Type B pancreatic cell (in vitro differentiated cells): ENCODE measurements around the gene SLC34A1. TPM values are rescaled to one million over a fixed set of nuclear protein-coding genes. Genes with fewer than 3 reads are reported as not detected.

ENCODE experiments used
- DNase-seq: peaks from one replicate; pipeline ENCODE4 v3.0.0; 2021; ENCODE audit warnings: mixed read lengths; ENCODE audit not compliant: unreplicated experiment; ENCODE audit errors: extremely low spot score
- H3K27ac Mint-ChIP-seq: 2 replicates; pipeline ENCODE4 v1.8.0; 2021; ENCODE audit warnings: mild to moderate bottlenecking, mixed read lengths
- H3K27me3 Mint-ChIP-seq: 2 replicates; pipeline ENCODE4 v1.8.0; 2021; ENCODE audit warnings: mixed read lengths
- H3K36me3 Mint-ChIP-seq: 2 replicates; pipeline ENCODE4 v1.8.0; 2021; ENCODE audit warnings: mixed read lengths
- H3K4me1 Mint-ChIP-seq: one replicate; pipeline ENCODE4 v1.8.0; 2021; ENCODE audit warnings: mixed read lengths; ENCODE audit not compliant: unreplicated experiment
- H3K4me3 Mint-ChIP-seq: 2 replicates; pipeline ENCODE4 v1.8.0; 2021; ENCODE audit warnings: mild to moderate bottlenecking, mixed read lengths
- H3K9me3 Mint-ChIP-seq: 2 replicates; pipeline ENCODE4 v1.8.0; 2021; ENCODE audit warnings: mixed read lengths
- total RNA-seq: library from RNA; stranded (reverse); gene quantifications from 2 replicates; pipeline ENCODE4 v1.2.1, GENCODE V29; 2021; ENCODE audit warnings: low replicate concordance
- TF ChIP-seq, protein P1 (sequence below): fragments of 200-600 bp; sonication (generic); conservative IDR thresholded peaks from 2 replicates; pipeline ENCODE4 v1.5.0; 2021; ENCODE audit warnings: antibody characterized with exemption, mild to moderate bottlenecking

SLC34A1 gene
- total RNA-seq, 1 donor from 2014 or later, result 0.22 TPM

DNA sequence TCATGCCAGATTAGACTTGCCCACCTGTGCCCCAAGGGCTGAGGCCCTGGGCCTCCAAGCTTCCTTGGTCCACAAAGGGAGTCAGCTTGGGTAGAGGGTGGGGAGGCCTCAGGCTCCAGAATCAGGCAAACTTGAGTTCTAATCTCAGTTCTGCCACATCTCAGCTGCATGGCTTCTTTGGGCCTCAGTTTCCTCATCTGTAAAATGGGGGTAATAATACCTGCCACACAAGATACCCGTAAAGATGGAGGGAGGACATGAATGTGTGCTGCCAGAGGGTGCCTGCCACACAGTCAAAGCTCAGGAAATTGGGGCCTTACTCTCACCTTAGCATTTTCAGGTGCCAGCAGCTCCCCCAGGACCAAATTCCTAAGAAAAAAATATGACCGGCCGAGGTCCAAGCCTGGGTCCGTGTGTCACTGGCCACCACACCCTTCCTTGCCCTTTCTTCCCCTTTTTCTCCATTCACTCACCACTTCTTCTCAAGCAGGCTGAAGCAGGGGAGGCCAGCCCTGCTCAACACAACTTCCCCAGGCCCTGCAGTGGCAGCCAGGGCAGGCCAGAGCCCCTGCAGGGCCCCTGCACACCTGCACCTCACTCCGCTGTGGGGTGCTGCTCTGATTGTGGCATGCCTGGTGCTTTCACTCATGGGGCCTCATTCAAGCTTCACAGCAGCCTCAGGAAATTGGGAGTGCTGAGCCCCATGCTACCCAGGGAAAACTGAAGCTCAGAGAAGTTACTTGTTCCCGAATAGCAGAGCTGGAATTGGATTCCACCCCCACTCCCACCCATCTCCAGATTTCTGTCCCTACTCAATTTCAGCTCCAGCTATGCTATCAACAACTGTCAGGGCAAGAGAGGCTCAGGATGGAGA is 22.6 kb upstream of the SLC34A1 start:
- peaks cover 23% of the 10 kb centered on the region for H3K27me3 Mint-ChIP-seq
- H3K4me1 Mint-ChIP-seq, result peaks cover 15% of the 10 kb centered on the region
- no peaks in the 10 kb centered on the region for H3K9me3 Mint-ChIP-seq
- TF ChIP-seq, protein P1, sequence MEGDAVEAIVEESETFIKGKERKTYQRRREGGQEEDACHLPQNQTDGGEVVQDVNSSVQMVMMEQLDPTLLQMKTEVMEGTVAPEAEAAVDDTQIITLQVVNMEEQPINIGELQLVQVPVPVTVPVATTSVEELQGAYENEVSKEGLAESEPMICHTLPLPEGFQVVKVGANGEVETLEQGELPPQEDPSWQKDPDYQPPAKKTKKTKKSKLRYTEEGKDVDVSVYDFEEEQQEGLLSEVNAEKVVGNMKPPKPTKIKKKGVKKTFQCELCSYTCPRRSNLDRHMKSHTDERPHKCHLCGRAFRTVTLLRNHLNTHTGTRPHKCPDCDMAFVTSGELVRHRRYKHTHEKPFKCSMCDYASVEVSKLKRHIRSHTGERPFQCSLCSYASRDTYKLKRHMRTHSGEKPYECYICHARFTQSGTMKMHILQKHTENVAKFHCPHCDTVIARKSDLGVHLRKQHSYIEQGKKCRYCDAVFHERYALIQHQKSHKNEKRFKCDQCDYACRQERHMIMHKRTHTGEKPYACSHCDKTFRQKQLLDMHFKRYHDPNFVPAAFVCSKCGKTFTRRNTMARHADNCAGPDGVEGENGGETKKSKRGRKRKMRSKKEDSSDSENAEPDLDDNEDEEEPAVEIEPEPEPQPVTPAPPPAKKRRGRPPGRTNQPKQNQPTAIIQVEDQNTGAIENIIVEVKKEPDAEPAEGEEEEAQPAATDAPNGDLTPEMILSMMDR, result no peak
- H3K4me3 Mint-ChIP-seq, result peak overlapping the region; percentile 81
- peak overlapping the region; percentile 51 for H3K27ac Mint-ChIP-seq
- DNase-seq, result no peak
- H3K36me3 Mint-ChIP-seq, result no peaks in the 10 kb centered on the region

DNA sequence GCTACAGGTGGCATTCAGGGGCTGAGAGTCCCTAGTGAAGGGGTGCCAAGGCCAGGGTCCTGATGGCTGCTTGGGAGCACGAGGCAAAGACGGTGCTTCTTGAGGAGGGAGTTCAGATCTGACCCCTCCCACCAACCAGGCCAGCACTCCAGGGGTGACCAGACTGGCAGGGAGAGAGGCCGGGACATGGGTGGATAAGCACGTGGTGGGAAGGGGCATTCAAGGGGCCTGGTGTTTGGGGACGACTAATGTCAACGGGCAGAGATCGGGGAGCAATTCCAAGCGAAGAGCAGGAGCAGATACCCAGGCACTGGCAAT is 22.0 kb upstream of the SLC34A1 start:
- no peaks in the 10 kb centered on the region for H3K9me3 Mint-ChIP-seq
- H3K4me1 Mint-ChIP-seq, result peaks cover 16% of the 10 kb centered on the region
- peak overlapping the region; percentile 81 for H3K4me3 Mint-ChIP-seq
- H3K27ac Mint-ChIP-seq, result peak overlapping the region; percentile 51
- H3K36me3 Mint-ChIP-seq, result no peaks in the 10 kb centered on the region
- peaks cover 17% of the 10 kb centered on the region for H3K27me3 Mint-ChIP-seq
- TF ChIP-seq, protein P1, result no peak
- DNase-seq, result no peak

DNA sequence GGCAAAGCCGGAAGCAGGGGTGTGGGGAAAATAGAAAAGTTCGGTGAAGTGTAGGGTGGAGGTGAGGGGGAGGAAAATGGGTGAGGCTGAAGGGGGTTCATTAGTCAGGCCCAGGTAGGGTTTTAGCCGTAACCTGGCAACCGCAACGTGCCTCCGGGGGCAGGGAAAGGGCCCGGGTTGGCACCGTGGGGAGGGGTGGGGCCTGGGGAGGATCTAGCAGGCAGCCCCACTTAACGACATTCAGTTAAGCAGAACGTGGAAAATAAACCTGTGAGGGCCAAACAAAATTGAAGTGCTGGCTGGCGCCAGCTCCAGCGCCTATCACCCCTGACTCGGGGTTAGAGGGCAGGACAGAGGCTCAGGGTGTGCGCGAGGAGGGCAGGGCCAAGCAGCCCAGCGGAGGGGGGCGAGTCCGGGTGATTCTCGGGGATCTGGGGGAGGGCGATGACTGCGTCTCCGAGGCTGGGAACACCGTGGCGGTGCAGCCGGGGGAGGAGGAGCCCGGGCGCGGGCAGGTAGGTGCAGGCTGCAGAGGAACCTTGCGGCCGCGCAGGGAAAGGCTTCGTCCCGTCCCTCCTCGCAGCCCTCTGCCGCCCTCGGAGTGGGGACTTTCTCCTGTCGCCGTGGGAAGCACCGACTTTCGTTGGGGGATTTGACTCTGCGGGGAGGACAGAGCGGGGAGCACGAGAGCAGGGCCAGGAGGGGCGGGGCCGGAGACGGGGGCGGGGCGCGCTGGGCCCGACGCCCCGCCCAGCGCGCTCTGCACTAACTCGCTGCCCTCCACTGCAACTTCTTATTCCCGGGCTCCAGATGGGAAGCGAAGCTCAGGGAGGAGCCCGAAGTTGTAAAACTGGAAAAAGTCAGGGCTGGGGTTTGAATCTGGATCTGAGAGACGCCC is 21.4 kb upstream of the SLC34A1 start:
- H3K9me3 Mint-ChIP-seq, result no peaks in the 10 kb centered on the region
- peaks cover 13% of the 10 kb centered on the region for H3K27me3 Mint-ChIP-seq
- peak overlapping the region; percentile 51 for H3K27ac Mint-ChIP-seq
- H3K36me3 Mint-ChIP-seq, result no peaks in the 10 kb centered on the region
- DNase-seq, result no peak
- peaks cover 13% of the 10 kb centered on the region for H3K4me1 Mint-ChIP-seq
- TF ChIP-seq, protein P1, result no peak
- peak overlapping the region; percentile 87 for H3K4me3 Mint-ChIP-seq

DNA sequence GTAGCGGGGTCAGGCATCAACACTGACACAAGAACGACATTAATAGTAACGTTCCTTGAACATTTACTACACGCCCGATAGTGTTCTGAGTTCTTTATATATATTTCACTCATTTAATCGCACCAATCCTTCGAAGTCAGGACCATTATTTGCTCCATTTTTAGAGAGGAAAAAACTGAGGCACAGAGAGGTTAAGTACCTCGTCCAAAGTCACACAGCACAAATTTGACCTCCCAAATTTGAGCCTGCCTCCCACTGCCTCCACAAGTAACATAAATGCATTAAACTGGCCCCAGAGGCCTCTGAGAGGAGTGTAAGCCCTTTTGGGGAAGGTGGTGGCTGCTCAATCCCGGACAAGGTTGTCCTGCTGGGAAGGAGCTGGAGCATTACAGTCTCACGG is 20.7 kb upstream of the SLC34A1 start:
- H3K36me3 Mint-ChIP-seq, result no peaks in the 10 kb centered on the region
- DNase-seq, result no peak
- H3K9me3 Mint-ChIP-seq, result no peaks in the 10 kb centered on the region
- no peak overlapping the region for H3K27ac Mint-ChIP-seq
- peak overlapping the region; percentile 87 for H3K4me3 Mint-ChIP-seq
- peaks cover 13% of the 10 kb centered on the region for H3K27me3 Mint-ChIP-seq
- TF ChIP-seq, protein P1, result no peak
- peaks cover 13% of the 10 kb centered on the region for H3K4me1 Mint-ChIP-seq

DNA sequence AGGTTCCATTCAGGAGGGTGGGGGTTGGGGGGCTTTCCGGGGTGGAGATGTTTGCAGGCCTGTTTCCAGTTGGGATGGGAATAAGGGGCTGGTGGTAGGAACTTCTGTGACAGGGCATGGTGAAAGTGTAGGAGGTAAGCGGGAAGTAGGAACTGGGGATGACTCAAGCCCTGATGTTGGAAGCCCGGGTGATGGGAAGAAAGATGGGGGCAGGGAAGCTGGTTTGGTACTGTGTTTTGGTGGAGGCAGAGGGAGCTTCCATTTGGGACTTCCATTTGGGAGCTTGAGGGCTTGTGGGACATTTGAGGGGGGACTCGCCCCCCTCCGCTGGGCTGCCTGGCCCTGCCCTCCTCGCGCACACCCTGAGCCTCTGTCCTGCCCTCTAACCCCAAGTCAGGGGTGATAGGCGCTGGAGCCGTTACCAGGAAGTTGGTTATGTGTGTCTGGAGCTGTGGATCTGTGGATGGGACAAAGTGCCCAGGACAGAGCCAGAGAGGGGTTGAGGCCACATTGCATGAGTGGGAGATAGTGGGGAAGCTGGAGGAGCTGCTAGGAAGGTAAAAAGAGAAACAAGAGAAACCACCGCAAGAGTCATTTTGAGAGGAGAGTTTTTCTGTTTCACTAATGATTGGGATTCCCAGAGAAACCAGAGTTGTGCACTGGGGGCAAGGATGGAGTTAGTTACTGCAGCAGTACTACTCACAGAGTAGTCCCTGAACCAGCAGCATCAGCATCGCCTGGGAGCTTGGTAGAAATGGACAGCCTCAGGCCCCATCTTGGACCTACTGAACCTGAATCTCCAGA is 19.9 kb upstream of the SLC34A1 start:
- Mint-ChIP-seq H3K36me3 (no peaks in the 10 kb centered on the region), H3K4me3 (no peak overlapping the region), H3K27me3 (peaks cover 11% of the 10 kb centered on the region), H3K9me3 (no peaks in the 10 kb centered on the region), H3K4me1 (peaks cover 19% of the 10 kb centered on the region), H3K27ac (no peak overlapping the region)
- DNase-seq, result no peak
- TF ChIP-seq, protein P1, result no peak
